Mesothelial cell of epicardium (in vitro differentiated cells): ENCODE results near the gene ANO2. TPM values are rescaled to one million over a fixed set of nuclear protein-coding genes. Genes with fewer than 3 reads are reported as not detected.

ENCODE experiments used
- DNase-seq, 2 experiments: peaks; one replicate each; pipeline ENCODE4 v3.0.0; 2021; ENCODE audit warnings: low spot score in 2 of 2; ENCODE audit not compliant: unreplicated experiment in 2 of 2
- H3K27ac Mint-ChIP-seq: 2 replicates; pipeline ENCODE4 v1.8.0; 2021; ENCODE audit warnings: mixed read lengths
- H3K27me3 Mint-ChIP-seq: 2 replicates; pipeline ENCODE4 v1.8.0; 2021; ENCODE audit warnings: low read depth, mixed read lengths
- H3K36me3 Mint-ChIP-seq: 2 replicates; pipeline ENCODE4 v1.8.0; 2021; ENCODE audit warnings: mixed read lengths
- H3K4me1 Mint-ChIP-seq: 2 replicates; pipeline ENCODE4 v1.8.0; 2021; ENCODE audit warnings: mixed read lengths
- H3K4me3 Mint-ChIP-seq: 2 replicates; pipeline ENCODE4 v1.8.0; 2021; ENCODE audit warnings: mild to moderate bottlenecking, moderate library complexity, mixed read lengths
- H3K9me3 Mint-ChIP-seq: 2 replicates; pipeline ENCODE4 v1.8.0; 2021; ENCODE audit warnings: mixed read lengths
- CTCF ChIP-seq: fragments of 200-600 bp; sonication (generic); IDR thresholded peaks from one replicate; pipeline ENCODE4 v1.5.0; 2021; ENCODE audit warnings: antibody characterized with exemption; ENCODE audit not compliant: unreplicated experiment
- total RNA-seq: library from RNA; stranded (reverse); gene quantifications from 3 replicates; pipeline ENCODE4 v1.2.1, GENCODE V29; 2021

Gene ANO2
- total RNA-seq, 1 donor from 2014 or later: 6.3 TPM

DNA sequence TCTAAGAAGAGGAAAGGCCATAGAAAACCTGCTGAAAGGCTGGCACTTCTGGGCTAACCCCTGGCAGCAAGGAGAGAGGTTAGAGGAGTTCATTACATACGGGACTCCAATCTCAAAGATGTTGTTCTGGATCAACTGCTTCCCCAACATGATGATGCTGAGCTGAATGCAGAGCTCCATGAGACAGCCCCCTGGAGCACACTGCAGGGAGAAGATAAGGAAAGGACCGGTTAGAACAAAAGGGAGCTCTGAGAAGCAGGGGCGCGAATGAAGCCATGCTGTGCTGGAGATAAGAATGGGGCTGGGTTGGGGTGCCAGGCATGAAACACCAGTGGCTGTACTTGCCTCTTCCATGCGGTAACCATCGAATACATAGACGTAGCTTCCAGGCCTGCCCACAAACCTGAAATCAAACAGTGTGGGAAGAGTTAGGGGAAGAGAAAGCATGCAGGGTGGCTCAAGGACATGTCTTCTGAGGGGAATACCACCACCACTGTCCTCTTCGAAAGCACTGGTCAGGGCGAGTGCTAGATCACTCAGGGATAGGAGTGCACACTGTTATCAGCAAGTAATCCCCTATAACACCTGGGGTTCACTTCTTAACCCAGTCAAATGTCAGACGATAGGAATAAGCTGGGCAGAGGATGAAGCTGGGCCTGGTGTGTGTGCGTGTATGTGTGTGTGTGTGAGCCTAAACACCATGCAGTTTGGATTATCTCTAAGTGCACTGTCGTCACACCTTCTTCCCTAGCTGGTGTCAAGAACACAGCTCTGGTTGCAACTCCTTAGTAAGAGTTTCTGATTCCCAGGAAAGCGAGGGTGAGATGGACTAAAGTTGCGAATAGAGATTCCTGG is 332.3 kb downstream of the ANO2 start:
- H3K27ac Mint-ChIP-seq: no peak overlapping the region
- TF ChIP-seq CTCF: no peak
- H3K4me3 Mint-ChIP-seq: no peak overlapping the region
- H3K36me3 Mint-ChIP-seq: no peaks in the 10 kb centered on the region
- H3K27me3 Mint-ChIP-seq: no peaks in the 10 kb centered on the region
- no peaks in the 10 kb centered on the region for H3K4me1 Mint-ChIP-seq
- DNase-seq: no peak
- H3K9me3 Mint-ChIP-seq: no peaks in the 10 kb centered on the region

DNA sequence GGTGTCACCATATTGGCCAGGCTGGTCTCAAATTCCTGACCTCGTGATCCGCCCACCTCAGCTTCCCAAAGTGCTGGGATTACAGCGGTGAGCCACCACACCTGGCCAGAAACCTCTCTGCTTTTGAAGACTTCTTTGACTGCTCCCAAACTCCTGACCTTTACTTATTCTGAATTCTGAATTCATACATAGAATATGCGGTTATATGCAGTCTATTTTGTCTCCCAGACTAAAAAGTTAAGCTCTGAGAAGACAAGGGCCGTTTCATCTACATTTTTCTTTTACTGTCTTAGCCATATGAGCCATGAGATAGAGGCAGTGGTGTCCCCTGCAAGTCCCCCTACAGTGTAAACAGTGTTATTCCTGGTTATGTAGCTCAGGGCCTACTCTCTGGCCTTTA is 333.9 kb downstream of the ANO2 start:
- no peak for DNase-seq
- H3K9me3 Mint-ChIP-seq: no peaks in the 10 kb centered on the region
- TF ChIP-seq CTCF: no peak
- H3K27ac Mint-ChIP-seq: no peak overlapping the region
- no peaks in the 10 kb centered on the region for H3K27me3 Mint-ChIP-seq
- no peak overlapping the region for H3K4me3 Mint-ChIP-seq
- no peaks in the 10 kb centered on the region for H3K4me1 Mint-ChIP-seq
- H3K36me3 Mint-ChIP-seq: no peaks in the 10 kb centered on the region

DNA sequence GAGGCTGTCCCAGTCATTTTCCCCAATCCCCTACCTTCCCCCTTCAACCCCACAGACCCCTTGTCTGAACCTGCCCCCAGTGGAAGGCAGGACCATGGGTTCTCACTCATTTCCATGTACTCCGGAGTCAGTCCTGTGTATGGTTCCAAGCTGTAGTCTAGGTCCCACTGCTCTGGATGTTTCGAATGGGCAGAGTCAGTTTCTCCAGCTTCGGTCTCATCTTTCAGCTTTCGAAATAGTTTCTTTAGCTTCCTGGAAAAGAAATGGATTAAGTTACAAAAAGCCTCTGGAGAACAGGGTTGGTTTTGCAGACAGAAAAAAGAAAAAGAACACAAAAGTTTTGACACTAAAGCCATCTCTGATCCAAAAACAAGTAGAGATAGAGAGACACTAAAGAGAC is 345.7 kb downstream of the ANO2 start:
- no peak overlapping the region for H3K27ac Mint-ChIP-seq
- no peak overlapping the region for H3K4me3 Mint-ChIP-seq
- H3K36me3 Mint-ChIP-seq: no peaks in the 10 kb centered on the region
- H3K9me3 Mint-ChIP-seq: peaks cover 12% of the 10 kb centered on the region
- DNase-seq: no peak
- H3K27me3 Mint-ChIP-seq: peaks cover 8% of the 10 kb centered on the region
- H3K4me1 Mint-ChIP-seq: no peaks in the 10 kb centered on the region
- TF ChIP-seq CTCF: no peak

DNA sequence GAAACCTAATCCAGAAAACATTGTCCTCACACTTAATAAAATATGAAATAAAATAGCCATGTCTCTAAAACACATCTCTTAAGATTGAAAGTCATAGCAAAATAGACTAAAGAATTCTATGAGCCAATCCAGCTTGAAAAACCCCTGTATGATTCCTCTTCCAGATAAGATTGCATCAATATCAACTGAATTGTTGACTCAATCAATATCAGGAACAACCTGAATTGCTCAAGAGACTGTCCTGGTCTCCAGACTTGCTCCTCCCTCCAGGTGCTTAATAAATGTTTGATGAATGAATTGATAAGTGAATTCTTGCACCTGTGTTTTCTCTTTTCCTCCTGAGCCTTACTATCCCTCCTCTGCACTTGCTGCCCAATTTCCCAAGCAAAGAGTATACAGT is 351.1 kb downstream of the ANO2 start:
- H3K27ac Mint-ChIP-seq: no peak overlapping the region
- no peak for DNase-seq
- H3K9me3 Mint-ChIP-seq: peaks cover 12% of the 10 kb centered on the region
- H3K36me3 Mint-ChIP-seq: no peaks in the 10 kb centered on the region
- TF ChIP-seq CTCF: no peak
- no peak overlapping the region for H3K4me3 Mint-ChIP-seq
- H3K4me1 Mint-ChIP-seq: peaks cover 7% of the 10 kb centered on the region
- peaks cover 5% of the 10 kb centered on the region for H3K27me3 Mint-ChIP-seq

DNA sequence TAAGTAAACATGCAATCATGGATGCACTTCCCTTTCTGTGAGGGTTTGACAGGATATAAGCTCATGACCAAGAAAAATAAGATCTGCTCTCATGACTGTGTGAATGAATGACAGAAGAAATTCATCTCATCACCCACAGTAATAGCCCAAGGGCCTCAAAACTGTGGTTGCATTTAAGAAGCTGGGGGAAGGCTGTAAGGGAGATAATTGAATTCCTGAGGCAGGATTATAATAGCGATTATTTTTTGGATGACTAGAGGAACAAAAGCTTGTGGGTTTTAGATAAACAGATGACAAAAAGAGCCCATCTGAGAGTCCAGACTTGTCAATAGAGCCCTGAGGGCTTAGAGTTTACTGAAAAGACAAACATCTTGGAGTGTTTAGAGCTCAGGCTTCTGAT is 352.0 kb downstream of the ANO2 start:
- H3K4me3 Mint-ChIP-seq: no peak overlapping the region
- no peaks in the 10 kb centered on the region for H3K36me3 Mint-ChIP-seq
- peaks cover 8% of the 10 kb centered on the region for H3K4me1 Mint-ChIP-seq
- DNase-seq: no peak
- H3K9me3 Mint-ChIP-seq: peaks cover 7% of the 10 kb centered on the region
- no peak for TF ChIP-seq CTCF
- no peak overlapping the region for H3K27ac Mint-ChIP-seq
- no peaks in the 10 kb centered on the region for H3K27me3 Mint-ChIP-seq
